BLaER1 (cell line): Measurements from ENCODE around the gene MGRN1.

Experiments
- H3K27ac ChIP-seq: shearing (Covaris generic); formaldehyde crosslinking; 2 replicates; pipeline ENCODE4 v1.8.1; 2022
- H3K27me3 ChIP-seq: shearing (Covaris generic); formaldehyde crosslinking; 2 replicates; pipeline ENCODE4 v1.8.1; 2022
- H3K36me3 ChIP-seq: shearing (Covaris generic); formaldehyde crosslinking; 2 replicates; pipeline ENCODE4 v1.8.1; 2022
- H3K4me1 ChIP-seq: shearing (Covaris generic); formaldehyde crosslinking; 2 replicates; pipeline ENCODE4 v1.8.1; 2022
- H3K4me2 ChIP-seq: shearing (Covaris generic); formaldehyde crosslinking; 2 replicates; pipeline ENCODE4 v1.8.1; 2022
- H3K4me3 ChIP-seq: shearing (Covaris generic); formaldehyde crosslinking; 2 replicates; pipeline ENCODE4 v1.8.1; 2022
- H3K9ac ChIP-seq: shearing (Covaris generic); formaldehyde crosslinking; 2 replicates; pipeline ENCODE4 v1.8.1; 2022
- H3K9me3 ChIP-seq: shearing (Covaris generic); formaldehyde crosslinking; 2 replicates; pipeline ENCODE4 v1.8.1; 2022
- H4K20me1 ChIP-seq: shearing (Covaris generic); formaldehyde crosslinking; 2 replicates; pipeline ENCODE4 v1.8.1; 2022
- Cebpa-rat ChIP-seq: shearing (Covaris generic); IDR thresholded peaks from 2 replicates; pipeline ENCODE4 v1.8.1; 2022

MGRN1 gene

GRCh38 chr16:4636196-4636595 lies 11.6 kb downstream of the MGRN1 start:
- H3K36me3 ChIP-seq: peaks cover 85% of the 10 kb centered on the region
- no peak overlapping the region for H3K4me3 ChIP-seq
- no peak for TF ChIP-seq Cebpa-rat
- peaks cover 99% of the 10 kb centered on the region for H4K20me1 ChIP-seq
- H3K27me3 ChIP-seq: no peaks in the 10 kb centered on the region
- peaks cover 28% of the 10 kb centered on the region for H3K4me1 ChIP-seq
- H3K9ac ChIP-seq: no peak overlapping the region
- H3K9me3 ChIP-seq: peaks cover 9% of the 10 kb centered on the region
- H3K4me2 ChIP-seq: no peak overlapping the region
- no peak overlapping the region for H3K27ac ChIP-seq

GRCh38 chr16:4637501-4638166 lies 13.0 kb downstream of the MGRN1 start:
- peaks cover 28% of the 10 kb centered on the region for H3K4me1 ChIP-seq
- no peak overlapping the region for H3K4me2 ChIP-seq
- no peak overlapping the region for H3K27ac ChIP-seq
- H3K9ac ChIP-seq: no peak overlapping the region
- peaks cover 74% of the 10 kb centered on the region for H3K36me3 ChIP-seq
- peaks cover 100% of the 10 kb centered on the region for H4K20me1 ChIP-seq
- TF ChIP-seq Cebpa-rat: no peak
- H3K9me3 ChIP-seq: no peaks in the 10 kb centered on the region
- no peak overlapping the region for H3K4me3 ChIP-seq
- H3K27me3 ChIP-seq: no peaks in the 10 kb centered on the region

- Histone ChIP-seq H3K36me3 (peaks cover 60% of the 10 kb centered on the region), H3K4me3 (no peak overlapping the region), H3K4me2 (0 out of 2 replicates have a peak overlapping the region, but pooled peaks have one; percentile 0), H4K20me1 (peaks cover 99% of the 10 kb centered on the region), H3K9me3 (no peaks in the 10 kb centered on the region), H3K27ac (no peak overlapping the region), H3K27me3 (no peaks in the 10 kb centered on the region), H3K4me1 (peaks cover 19% of the 10 kb centered on the region), H3K9ac (no peak overlapping the region)
- no peak for TF ChIP-seq Cebpa-rat
Measured at GRCh38 chr16:4639899-4640509, 15.4 kb downstream of the MGRN1 start.

GRCh38 chr16:4640572-4641305 lies 16.1 kb downstream of the MGRN1 start:
- Histone ChIP-seq H3K36me3 (peaks cover 60% of the 10 kb centered on the region), H4K20me1 (peaks cover 99% of the 10 kb centered on the region), H3K4me3 (no peak overlapping the region), H3K9me3 (no peaks in the 10 kb centered on the region), H3K9ac (no peak overlapping the region), H3K27me3 (no peaks in the 10 kb centered on the region), H3K27ac (no peak overlapping the region), H3K4me2 (0 out of 2 replicates have a peak overlapping the region, but pooled peaks have one; percentile 0), H3K4me1 (peaks cover 19% of the 10 kb centered on the region)
- TF ChIP-seq Cebpa-rat: no peak

GRCh38 chr16:4641306-4641687 lies 16.7 kb downstream of the MGRN1 start:
- Histone ChIP-seq H3K9ac (no peak overlapping the region), H3K4me2 (no peak overlapping the region), H4K20me1 (peaks cover 99% of the 10 kb centered on the region), H3K27me3 (no peaks in the 10 kb centered on the region), H3K9me3 (no peaks in the 10 kb centered on the region), H3K36me3 (peaks cover 60% of the 10 kb centered on the region), H3K27ac (no peak overlapping the region), H3K4me3 (no peak overlapping the region), H3K4me1 (peaks cover 19% of the 10 kb centered on the region)
- no peak for TF ChIP-seq Cebpa-rat

- Histone ChIP-seq H4K20me1 (peaks cover 99% of the 10 kb centered on the region), H3K9ac (no peak overlapping the region), H3K4me1 (peaks cover 19% of the 10 kb centered on the region), H3K36me3 (peaks cover 60% of the 10 kb centered on the region), H3K9me3 (no peaks in the 10 kb centered on the region), H3K4me3 (no peak overlapping the region), H3K4me2 (no peak overlapping the region), H3K27me3 (no peaks in the 10 kb centered on the region), H3K27ac (no peak overlapping the region)
- no peak for TF ChIP-seq Cebpa-rat
Measured at GRCh38 chr16:4641895-4642294, 17.3 kb downstream of the MGRN1 start.

GRCh38 chr16:4646773-4647643 lies 22.4 kb downstream of the MGRN1 start:
- Histone ChIP-seq H3K4me1 (peaks cover 28% of the 10 kb centered on the region), H4K20me1 (peaks cover 99% of the 10 kb centered on the region), H3K4me2 (no peak overlapping the region), H3K4me3 (no peak overlapping the region), H3K27me3 (no peaks in the 10 kb centered on the region), H3K36me3 (peaks cover 64% of the 10 kb centered on the region), H3K9ac (no peak overlapping the region), H3K27ac (no peak overlapping the region), H3K9me3 (no peaks in the 10 kb centered on the region)
- no peak for TF ChIP-seq Cebpa-rat

GRCh38 chr16:4647644-4647980 lies 23.0 kb downstream of the MGRN1 start:
- no peak for TF ChIP-seq Cebpa-rat
- Histone ChIP-seq H3K4me2 (no peak overlapping the region), H4K20me1 (peaks cover 99% of the 10 kb centered on the region), H3K4me1 (peaks cover 34% of the 10 kb centered on the region), H3K9me3 (no peaks in the 10 kb centered on the region), H3K27ac (no peak overlapping the region), H3K36me3 (peaks cover 70% of the 10 kb centered on the region), H3K9ac (no peak overlapping the region), H3K27me3 (peaks cover 4% of the 10 kb centered on the region; the same call in 1 of the 2 replicates), H3K4me3 (no peak overlapping the region)

- Histone ChIP-seq H3K9me3 (no peaks in the 10 kb centered on the region), H3K4me2 (no peak overlapping the region), H4K20me1 (peaks cover 99% of the 10 kb centered on the region), H3K9ac (no peak overlapping the region), H3K4me3 (no peak overlapping the region), H3K36me3 (peaks cover 83% of the 10 kb centered on the region), H3K27ac (no peak overlapping the region), H3K27me3 (peaks cover 6% of the 10 kb centered on the region; the same call in 1 of the 2 replicates), H3K4me1 (peaks cover 47% of the 10 kb centered on the region)
- TF ChIP-seq Cebpa-rat: no peak
Measured at GRCh38 chr16:4648917-4649316, 24.3 kb downstream of the MGRN1 start.
